A549 (cell line): ENCODE data around the gene APOL3.

Experiments used
- RCOR1 ChIP-seq: fragments of 150-350 bp; IDR thresholded peaks from 2 replicates; pipeline ENCODE4 v1.6.1; 2014; ENCODE audit warnings: antibody characterized with exemption, low read length, low read depth
- TP53 ChIP-seq: fragments of 250-450 bp; sonication (Bioruptor Pico); IDR thresholded peaks from 2 replicates; pipeline ENCODE4 v1.5.0; 2021; ENCODE audit warnings: mild to moderate bottlenecking, moderate library complexity
- TF ChIP-seq, protein P1 (sequence below): fragments of 200-600 bp; sonication (generic); IDR thresholded peaks from 2 replicates; pipeline ENCODE4 v1.6.1; 2016; ENCODE audit warnings: antibody characterized with exemption, mild to moderate bottlenecking, moderate library complexity
- TF ChIP-seq, protein P2 (sequence below): fragments of >200 bp; sonication (Bioruptor Twin); formaldehyde crosslinking; IDR thresholded peaks from 3 replicates; pipeline ENCODE4 v1.5.1; 2016

DNA sequence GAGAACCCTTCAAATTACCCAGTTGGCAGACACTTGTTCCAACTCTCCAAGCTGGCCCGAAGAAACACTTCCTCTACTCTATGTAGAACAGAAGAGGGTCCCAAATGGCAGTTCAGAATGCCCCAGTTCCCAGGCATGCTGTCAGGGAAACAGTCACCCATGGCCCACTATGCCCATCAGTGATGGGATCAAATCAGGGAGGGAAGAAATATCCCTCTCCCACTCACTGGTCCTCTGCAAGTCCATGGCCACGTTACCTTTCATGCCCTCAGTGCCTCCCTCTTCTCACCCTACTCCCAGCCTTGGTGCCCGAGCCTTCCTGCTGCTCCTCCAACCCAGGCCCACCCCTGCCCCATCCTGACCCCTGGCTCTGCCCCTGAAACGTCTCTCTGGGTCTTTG, 16.6 kb downstream of the APOL3 start:
- TF ChIP-seq, protein P1, sequence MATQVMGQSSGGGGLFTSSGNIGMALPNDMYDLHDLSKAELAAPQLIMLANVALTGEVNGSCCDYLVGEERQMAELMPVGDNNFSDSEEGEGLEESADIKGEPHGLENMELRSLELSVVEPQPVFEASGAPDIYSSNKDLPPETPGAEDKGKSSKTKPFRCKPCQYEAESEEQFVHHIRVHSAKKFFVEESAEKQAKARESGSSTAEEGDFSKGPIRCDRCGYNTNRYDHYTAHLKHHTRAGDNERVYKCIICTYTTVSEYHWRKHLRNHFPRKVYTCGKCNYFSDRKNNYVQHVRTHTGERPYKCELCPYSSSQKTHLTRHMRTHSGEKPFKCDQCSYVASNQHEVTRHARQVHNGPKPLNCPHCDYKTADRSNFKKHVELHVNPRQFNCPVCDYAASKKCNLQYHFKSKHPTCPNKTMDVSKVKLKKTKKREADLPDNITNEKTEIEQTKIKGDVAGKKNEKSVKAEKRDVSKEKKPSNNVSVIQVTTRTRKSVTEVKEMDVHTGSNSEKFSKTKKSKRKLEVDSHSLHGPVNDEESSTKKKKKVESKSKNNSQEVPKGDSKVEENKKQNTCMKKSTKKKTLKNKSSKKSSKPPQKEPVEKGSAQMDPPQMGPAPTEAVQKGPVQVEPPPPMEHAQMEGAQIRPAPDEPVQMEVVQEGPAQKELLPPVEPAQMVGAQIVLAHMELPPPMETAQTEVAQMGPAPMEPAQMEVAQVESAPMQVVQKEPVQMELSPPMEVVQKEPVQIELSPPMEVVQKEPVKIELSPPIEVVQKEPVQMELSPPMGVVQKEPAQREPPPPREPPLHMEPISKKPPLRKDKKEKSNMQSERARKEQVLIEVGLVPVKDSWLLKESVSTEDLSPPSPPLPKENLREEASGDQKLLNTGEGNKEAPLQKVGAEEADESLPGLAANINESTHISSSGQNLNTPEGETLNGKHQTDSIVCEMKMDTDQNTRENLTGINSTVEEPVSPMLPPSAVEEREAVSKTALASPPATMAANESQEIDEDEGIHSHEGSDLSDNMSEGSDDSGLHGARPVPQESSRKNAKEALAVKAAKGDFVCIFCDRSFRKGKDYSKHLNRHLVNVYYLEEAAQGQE = no peak
- TF ChIP-seq TP53 (CRISPR knock-in tag) (no peak), RCOR1 (no peak)
- TF ChIP-seq, protein P2, sequence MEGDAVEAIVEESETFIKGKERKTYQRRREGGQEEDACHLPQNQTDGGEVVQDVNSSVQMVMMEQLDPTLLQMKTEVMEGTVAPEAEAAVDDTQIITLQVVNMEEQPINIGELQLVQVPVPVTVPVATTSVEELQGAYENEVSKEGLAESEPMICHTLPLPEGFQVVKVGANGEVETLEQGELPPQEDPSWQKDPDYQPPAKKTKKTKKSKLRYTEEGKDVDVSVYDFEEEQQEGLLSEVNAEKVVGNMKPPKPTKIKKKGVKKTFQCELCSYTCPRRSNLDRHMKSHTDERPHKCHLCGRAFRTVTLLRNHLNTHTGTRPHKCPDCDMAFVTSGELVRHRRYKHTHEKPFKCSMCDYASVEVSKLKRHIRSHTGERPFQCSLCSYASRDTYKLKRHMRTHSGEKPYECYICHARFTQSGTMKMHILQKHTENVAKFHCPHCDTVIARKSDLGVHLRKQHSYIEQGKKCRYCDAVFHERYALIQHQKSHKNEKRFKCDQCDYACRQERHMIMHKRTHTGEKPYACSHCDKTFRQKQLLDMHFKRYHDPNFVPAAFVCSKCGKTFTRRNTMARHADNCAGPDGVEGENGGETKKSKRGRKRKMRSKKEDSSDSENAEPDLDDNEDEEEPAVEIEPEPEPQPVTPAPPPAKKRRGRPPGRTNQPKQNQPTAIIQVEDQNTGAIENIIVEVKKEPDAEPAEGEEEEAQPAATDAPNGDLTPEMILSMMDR = no peak
